GM19025 (cell line): ENCODE measurements around the gene FBRSL1.
"Not testable (repeated sequence)": the region's sequence is repeated elsewhere in the genome, so short reads cannot be mapped to it uniquely, and the experiment has no call there.

Source experiments
- ATAC-seq: cut with Tn5 transposase; IDR thresholded peaks from one replicate; pipeline ENCODE4 v1.9.1; 2021; ENCODE audit warnings: mild to moderate bottlenecking, low read depth, moderate library complexity; ENCODE audit not compliant: unreplicated experiment

The FBRSL1 gene

GRCh38 chr12:132469423-132469822 lies 20.5 kb upstream of the FBRSL1 start:
- no peak for ATAC-seq

GRCh38 chr12:132470397-132470796 lies 19.6 kb upstream of the FBRSL1 start:
- ATAC-seq = no peak

- ATAC-seq = no peak
Measured at GRCh38 chr12:132471011-132471857, 18.7 kb upstream of the FBRSL1 start.

- no peak for ATAC-seq
Measured at GRCh38 chr12:132471858-132472255, 18.1 kb upstream of the FBRSL1 start.

- ATAC-seq = no peak
Measured at GRCh38 chr12:132472386-132472785, 17.6 kb upstream of the FBRSL1 start.

GRCh38 chr12:132474237-132474741 lies 15.7 kb upstream of the FBRSL1 start:
- ATAC-seq = no peak

- ATAC-seq = not testable (repeated sequence)
Measured at GRCh38 chr12:132474799-132475303, 15.1 kb upstream of the FBRSL1 start.

- no peak for ATAC-seq
Measured at GRCh38 chr12:132475304-132476037, 14.5 kb upstream of the FBRSL1 start.

GRCh38 chr12:132476038-132476414 lies 13.9 kb upstream of the FBRSL1 start:
- no peak for ATAC-seq

- ATAC-seq = no peak
Measured at GRCh38 chr12:132476421-132476820, 13.5 kb upstream of the FBRSL1 start.

GRCh38 chr12:132477017-132477702 lies 12.8 kb upstream of the FBRSL1 start:
- ATAC-seq = no peak

- no peak for ATAC-seq
Measured at GRCh38 chr12:132477703-132478432, 12.1 kb upstream of the FBRSL1 start.

- ATAC-seq = no peak
Measured at GRCh38 chr12:132478433-132478803, 11.5 kb upstream of the FBRSL1 start.

- ATAC-seq = no peak
Measured at GRCh38 chr12:132478845-132479244, 11.1 kb upstream of the FBRSL1 start.

GRCh38 chr12:132479291-132479690 lies 10.7 kb upstream of the FBRSL1 start:
- no peak for ATAC-seq

GRCh38 chr12:132479938-132480622 lies 9.9 kb upstream of the FBRSL1 start:
- ATAC-seq = no peak

GRCh38 chr12:132480623-132481132 lies 9.3 kb upstream of the FBRSL1 start:
- ATAC-seq = no peak

- ATAC-seq = no peak
Measured at GRCh38 chr12:132481345-132481744, 8.6 kb upstream of the FBRSL1 start.
